HG03575 (cell line): ENCODE results near the gene ESPL1.
"Not testable (repeated sequence)": the region's sequence is repeated elsewhere in the genome, so short reads cannot be mapped to it uniquely, and the experiment has no call there.

Experiments
- ATAC-seq: cut with Tn5 transposase; IDR thresholded peaks from one replicate; pipeline ENCODE4 v1.9.1; 2021; ENCODE audit not compliant: unreplicated experiment, insufficient number of reproducible peaks, low FRiP score; ENCODE audit errors: extremely low read depth

ESPL1 gene

GRCh38 chr12:53295070-53295890, 27.2 kb downstream of the ESPL1 start, which contains the start of gene PFDN5:
Gene PFDN5, plus strand, starts transcription at chr12:53295542. Its CDS starts 26 bp downstream, at chr12:53295568.
- ATAC-seq = peak; percentile 56

- no peak for ATAC-seq
Measured at GRCh38 chr12:53295891-53296219, 27.8 kb downstream of the ESPL1 start.

- not testable (repeated sequence) for ATAC-seq
Measured at GRCh38 chr12:53297106-53297505, 29.0 kb downstream of the ESPL1 start.

- no peak for ATAC-seq
Measured at GRCh38 chr12:53298164-53298563, 30.1 kb downstream of the ESPL1 start.

GRCh38 chr12:53299101-53299453, 31.0 kb downstream of the ESPL1 start:
- ATAC-seq = no peak

- no peak for ATAC-seq
Measured at GRCh38 chr12:53299454-53300180, 31.5 kb downstream of the ESPL1 start, which contains the start of gene MYG1. Gene MYG1, plus strand, starts transcription at chr12:53299695. Its CDS starts 43 bp downstream, at chr12:53299738.

- ATAC-seq = no peak
Measured at GRCh38 chr12:53300187-53300586, 32.1 kb downstream of the ESPL1 start.

- ATAC-seq = no peak
Measured at GRCh38 chr12:53302903-53303302, 34.8 kb downstream of the ESPL1 start.

GRCh38 chr12:53306826-53307225, 38.7 kb downstream of the ESPL1 start:
- no peak for ATAC-seq

- no peak for ATAC-seq
Measured at GRCh38 chr12:53308276-53308675, 40.2 kb downstream of the ESPL1 start.

- ATAC-seq = no peak
Measured at GRCh38 chr12:53313996-53314395, 45.9 kb downstream of the ESPL1 start.

- ATAC-seq = no peak
Measured at GRCh38 chr12:53320352-53321195, 52.5 kb downstream of the ESPL1 start.

GRCh38 chr12:53324113-53324778, 56.1 kb downstream of the ESPL1 start:
- ATAC-seq = no peak

- ATAC-seq = no peak
Measured at GRCh38 chr12:53324779-53325510, 56.8 kb downstream of the ESPL1 start.

- ATAC-seq = no peak
Measured at GRCh38 chr12:53325511-53326061, 57.5 kb downstream of the ESPL1 start.

GRCh38 chr12:53326460-53327185, 58.5 kb downstream of the ESPL1 start:
- no peak for ATAC-seq

GRCh38 chr12:53327435-53328042, 59.4 kb downstream of the ESPL1 start:
- ATAC-seq = no peak
